HEK293 (cell line): ENCODE results near the gene CNPY4.

Source experiments
- BCL11B ChIP-seq: fragments of 450-650 bp; formaldehyde crosslinking; IDR thresholded peaks from 2 replicates; pipeline ENCODE4 v1.5.1; 2016; ENCODE audit warnings: low read depth, missing biosample characterization, missing genetic modification characterization
- FEZF1 ChIP-seq: fragments of 450-650 bp; formaldehyde crosslinking; IDR thresholded peaks from 2 replicates; pipeline ENCODE4 v1.5.1; 2016; ENCODE audit warnings: missing biosample characterization, missing genetic modification characterization
- GLIS1 ChIP-seq: fragments of 450-650 bp; formaldehyde crosslinking; IDR thresholded peaks from 2 replicates; pipeline ENCODE4 v1.5.1; 2016; ENCODE audit warnings: missing biosample characterization, missing genetic modification characterization
- HIC1 ChIP-seq: fragments of 450-650 bp; formaldehyde crosslinking; IDR thresholded peaks from 2 replicates; pipeline ENCODE4 v1.5.1; 2016; ENCODE audit warnings: missing biosample characterization, missing genetic modification characterization
- IKZF3 ChIP-seq: fragments of 450-650 bp; IDR thresholded peaks from 2 replicates; pipeline ENCODE4 v1.5.0; 2018; ENCODE audit warnings: missing biosample characterization, mild to moderate bottlenecking, missing genetic modification characterization, moderate library complexity
- PRDM6 ChIP-seq: fragments of 450-650 bp; formaldehyde crosslinking; IDR thresholded peaks from 2 replicates; pipeline ENCODE4 v1.5.1; 2017; ENCODE audit warnings: missing biosample characterization, missing genetic modification characterization
- REST ChIP-seq: fragments of 450-650 bp; formaldehyde crosslinking; IDR thresholded peaks from 2 replicates; pipeline ENCODE4 v1.5.1; 2016; ENCODE audit warnings: missing biosample characterization, missing genetic modification characterization
- ZBTB48 ChIP-seq: fragments of 450-650 bp; formaldehyde crosslinking; IDR thresholded peaks from 2 replicates; pipeline ENCODE4 v1.5.1; 2016; ENCODE audit warnings: missing biosample characterization, missing genetic modification characterization
- ZIC2 ChIP-seq: fragments of 450-650 bp; formaldehyde crosslinking; IDR thresholded peaks from 2 replicates; pipeline ENCODE4 v1.5.1; 2016; ENCODE audit warnings: missing biosample characterization, missing genetic modification characterization
- ZNF19 ChIP-seq: fragments of 450-650 bp; formaldehyde crosslinking; IDR thresholded peaks from 2 replicates; pipeline ENCODE4; 2016; ENCODE audit warnings: missing biosample characterization, missing genetic modification characterization, low read depth
- ZNF292 ChIP-seq: fragments of 450-650 bp; formaldehyde crosslinking; IDR thresholded peaks from 2 replicates; pipeline ENCODE4 v1.5.1; 2016; ENCODE audit warnings: low read depth, missing biosample characterization, missing genetic modification characterization, borderline replicate concordance
- ZNF335 ChIP-seq: fragments of 450-650 bp; formaldehyde crosslinking; conservative IDR thresholded peaks from 2 replicates; pipeline ENCODE4 v1.5.1; 2016; ENCODE audit warnings: missing biosample characterization, missing genetic modification characterization
- ZNF366 ChIP-seq: fragments of 450-650 bp; formaldehyde crosslinking; conservative IDR thresholded peaks from 2 replicates; pipeline ENCODE4 v1.5.1; 2016; ENCODE audit warnings: missing biosample characterization, missing genetic modification characterization
- ZNF529 ChIP-seq: fragments of 450-650 bp; formaldehyde crosslinking; IDR thresholded peaks from 2 replicates; pipeline ENCODE4 v1.5.1; 2017; ENCODE audit warnings: missing genetic modification characterization, missing biosample characterization; ENCODE audit not compliant: insufficient replicate concordance
- ZNF561 ChIP-seq: fragments of 450-650 bp; IDR thresholded peaks from 2 replicates; pipeline ENCODE4 v1.5.1; 2018; ENCODE audit warnings: missing biosample characterization, missing genetic modification characterization, borderline replicate concordance
- ZNF610 ChIP-seq: fragments of 450-650 bp; formaldehyde crosslinking; IDR thresholded peaks from 2 replicates; pipeline ENCODE4 v1.5.1; 2016; ENCODE audit warnings: missing biosample characterization, missing genetic modification characterization, borderline replicate concordance
- ZNF639 ChIP-seq: fragments of 450-650 bp; formaldehyde crosslinking; IDR thresholded peaks from 2 replicates; pipeline ENCODE4 v1.5.1; 2016; ENCODE audit warnings: missing biosample characterization, missing genetic modification characterization
- ZNF76 ChIP-seq: fragments of 450-650 bp; formaldehyde crosslinking; IDR thresholded peaks from 2 replicates; pipeline ENCODE4; 2016; ENCODE audit warnings: low read depth, missing biosample characterization, missing genetic modification characterization, borderline replicate concordance
- ZNF843 ChIP-seq: fragments of 450-650 bp; formaldehyde crosslinking; IDR thresholded peaks from 2 replicates; pipeline ENCODE4 v1.5.1; 2016; ENCODE audit warnings: missing biosample characterization, missing genetic modification characterization
- TF ChIP-seq, protein P1 (sequence below): fragments of 450-650 bp; formaldehyde crosslinking; IDR thresholded peaks from 2 replicates; pipeline ENCODE4 v1.5.1; 2016; ENCODE audit warnings: missing biosample characterization, missing genetic modification characterization, low read depth
- TF ChIP-seq, protein P2 (sequence below): fragments of 450-650 bp; formaldehyde crosslinking; IDR thresholded peaks from 2 replicates; pipeline ENCODE4 v1.5.1; 2016; ENCODE audit warnings: missing biosample characterization, missing genetic modification characterization
- TF ChIP-seq, protein P3 (sequence below): fragments of 450-650 bp; formaldehyde crosslinking; IDR thresholded peaks from 2 replicates; pipeline ENCODE4 v1.5.1; 2016; ENCODE audit warnings: missing biosample characterization, missing genetic modification characterization

The CNPY4 gene

GRCh38 chr7:100157334-100158228 is 38.1 kb downstream of the CNPY4 start (continued):
- peak; percentile 31; the same call in 1 of the 2 replicates for TF ChIP-seq ZNF76
- no peak for TF ChIP-seq FEZF1
- TF ChIP-seq, protein P1, sequence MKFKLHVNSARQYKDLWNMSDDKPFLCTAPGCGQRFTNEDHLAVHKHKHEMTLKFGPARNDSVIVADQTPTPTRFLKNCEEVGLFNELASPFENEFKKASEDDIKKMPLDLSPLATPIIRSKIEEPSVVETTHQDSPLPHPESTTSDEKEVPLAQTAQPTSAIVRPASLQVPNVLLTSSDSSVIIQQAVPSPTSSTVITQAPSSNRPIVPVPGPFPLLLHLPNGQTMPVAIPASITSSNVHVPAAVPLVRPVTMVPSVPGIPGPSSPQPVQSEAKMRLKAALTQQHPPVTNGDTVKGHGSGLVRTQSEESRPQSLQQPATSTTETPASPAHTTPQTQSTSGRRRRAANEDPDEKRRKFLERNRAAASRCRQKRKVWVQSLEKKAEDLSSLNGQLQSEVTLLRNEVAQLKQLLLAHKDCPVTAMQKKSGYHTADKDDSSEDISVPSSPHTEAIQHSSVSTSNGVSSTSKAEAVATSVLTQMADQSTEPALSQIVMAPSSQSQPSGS (tag by site-specific recombination): peak; percentile 48
- no peak for TF ChIP-seq PRDM6 (tag by site-specific recombination)
- TF ChIP-seq, protein P2, sequence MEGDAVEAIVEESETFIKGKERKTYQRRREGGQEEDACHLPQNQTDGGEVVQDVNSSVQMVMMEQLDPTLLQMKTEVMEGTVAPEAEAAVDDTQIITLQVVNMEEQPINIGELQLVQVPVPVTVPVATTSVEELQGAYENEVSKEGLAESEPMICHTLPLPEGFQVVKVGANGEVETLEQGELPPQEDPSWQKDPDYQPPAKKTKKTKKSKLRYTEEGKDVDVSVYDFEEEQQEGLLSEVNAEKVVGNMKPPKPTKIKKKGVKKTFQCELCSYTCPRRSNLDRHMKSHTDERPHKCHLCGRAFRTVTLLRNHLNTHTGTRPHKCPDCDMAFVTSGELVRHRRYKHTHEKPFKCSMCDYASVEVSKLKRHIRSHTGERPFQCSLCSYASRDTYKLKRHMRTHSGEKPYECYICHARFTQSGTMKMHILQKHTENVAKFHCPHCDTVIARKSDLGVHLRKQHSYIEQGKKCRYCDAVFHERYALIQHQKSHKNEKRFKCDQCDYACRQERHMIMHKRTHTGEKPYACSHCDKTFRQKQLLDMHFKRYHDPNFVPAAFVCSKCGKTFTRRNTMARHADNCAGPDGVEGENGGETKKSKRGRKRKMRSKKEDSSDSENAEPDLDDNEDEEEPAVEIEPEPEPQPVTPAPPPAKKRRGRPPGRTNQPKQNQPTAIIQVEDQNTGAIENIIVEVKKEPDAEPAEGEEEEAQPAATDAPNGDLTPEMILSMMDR (tag by site-specific recombination): peak; percentile 74
- TF ChIP-seq ZNF843: no peak
- peak; percentile 61; the same call in 1 of the 2 replicates for TF ChIP-seq BCL11B (tag by site-specific recombination)
- peak; percentile 94 for TF ChIP-seq ZNF335 (tag by site-specific recombination)
- no peak for TF ChIP-seq ZNF639 (tag by site-specific recombination)
- TF ChIP-seq, protein P3, sequence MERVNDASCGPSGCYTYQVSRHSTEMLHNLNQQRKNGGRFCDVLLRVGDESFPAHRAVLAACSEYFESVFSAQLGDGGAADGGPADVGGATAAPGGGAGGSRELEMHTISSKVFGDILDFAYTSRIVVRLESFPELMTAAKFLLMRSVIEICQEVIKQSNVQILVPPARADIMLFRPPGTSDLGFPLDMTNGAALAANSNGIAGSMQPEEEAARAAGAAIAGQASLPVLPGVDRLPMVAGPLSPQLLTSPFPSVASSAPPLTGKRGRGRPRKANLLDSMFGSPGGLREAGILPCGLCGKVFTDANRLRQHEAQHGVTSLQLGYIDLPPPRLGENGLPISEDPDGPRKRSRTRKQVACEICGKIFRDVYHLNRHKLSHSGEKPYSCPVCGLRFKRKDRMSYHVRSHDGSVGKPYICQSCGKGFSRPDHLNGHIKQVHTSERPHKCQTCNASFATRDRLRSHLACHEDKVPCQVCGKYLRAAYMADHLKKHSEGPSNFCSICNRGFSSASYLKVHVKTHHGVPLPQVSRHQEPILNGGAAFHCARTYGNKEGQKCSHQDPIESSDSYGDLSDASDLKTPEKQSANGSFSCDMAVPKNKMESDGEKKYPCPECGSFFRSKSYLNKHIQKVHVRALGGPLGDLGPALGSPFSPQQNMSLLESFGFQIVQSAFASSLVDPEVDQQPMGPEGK (tag by site-specific recombination): peak; percentile 73
- no peak for TF ChIP-seq ZNF19
- peak; percentile 66 for TF ChIP-seq ZNF366 (tag by site-specific recombination)
- TF ChIP-seq ZNF610 (tag by site-specific recombination): no peak
- no peak for TF ChIP-seq ZBTB48 (tag by site-specific recombination)
- peak; percentile 74; the same call in 1 of the 2 replicates for TF ChIP-seq IKZF3 (tag by site-specific recombination)
- peak; percentile 66 for TF ChIP-seq ZIC2
- TF ChIP-seq HIC1 (tag by site-specific recombination): peak; percentile 43; the same call in 1 of the 2 replicates
- no peak for TF ChIP-seq ZNF561 (tag by site-specific recombination)
- TF ChIP-seq GLIS1 (tag by site-specific recombination): peak; percentile 67
- 0 out of 2 replicates have a peak, but pooled peaks have one; percentile 12 for TF ChIP-seq REST
- no peak for TF ChIP-seq ZNF292
- TF ChIP-seq ZNF529 (tag by site-specific recombination): no peak
